Measurements from ENCODE around the gene DESI2. TPM values are rescaled to one million over a fixed set of nuclear protein-coding genes. Genes with fewer than 3 reads are reported as not detected.

The DESI2 gene
- total and polyA plus RNA-seq, 7 donors = 15.0 to 37.3 (median 34.2) TPM

- WGBS, 2 donors = 93% methylated on average over 15 of the region's 15 CpGs
- H3K4me3 ChIP-seq = no peak overlapping the region
- no peaks in the 10 kb centered on the region for H3K9me3 ChIP-seq
- intact Hi-C loops (cut with DNase I) = no loop called here
- no peaks in the 10 kb centered on the region for H3K27me3 ChIP-seq
- no peak for TF ChIP-seq EP300 (IDR thresholded peaks at IDR 0.05)
- no peak for TF ChIP-seq POLR2AphosphoS5 (IDR thresholded peaks at IDR 0.05)
- TF ChIP-seq POLR2A (IDR thresholded peaks at IDR 0.05) = no peak
- no peak for TF ChIP-seq CTCF (IDR thresholded peaks at IDR 0.05)
- H3K4me1 ChIP-seq = no peaks in the 10 kb centered on the region
- no peak overlapping the region for H3K27ac ChIP-seq
- DNase-seq = no peak
- no peaks in the 10 kb centered on the region for H3K36me3 ChIP-seq
Observed at GRCh38 chr1:244757091-244757939, 104.4 kb downstream of the DESI2 start.

Small RNA genes lying within 50 kb of the gene (small RNA-seq; reads per million reads assigned to genes)
- gene AL451007.1 = 0 reads per million in 3 donors

Other genes with a start within 250 kb of the DESI2 start
- gene ADSS2, start 201.2 kb upstream of the DESI2 start, total RNA-seq = 10 to 100 TPM; 23.8 to 42.0 (median 31.7) TPM
- 10 to 100 TPM; 27.3 to 38.4 (median 30.0) TPM for gene ADSS2, start 201.2 kb upstream of the DESI2 start, polyA plus RNA-seq
- 1 to 10 TPM; 1.1 to 2.0 (median 1.5) TPM for gene CATSPERE, start 191.9 kb upstream of the DESI2 start, total RNA-seq
- gene CATSPERE, start 191.9 kb upstream of the DESI2 start, polyA plus RNA-seq = under 1 TPM in 1 of 3 donors, not detected in 2; 0.31 TPM
- 100 to 1,000 TPM in 1 of 4 donors, 10 to 100 TPM in 3; 59.7 to 132 (median 79.9) TPM for gene COX20, start 182.5 kb downstream of the DESI2 start, total RNA-seq
- gene COX20, start 182.5 kb downstream of the DESI2 start, polyA plus RNA-seq = 10 to 100 TPM; 35.2 to 62.4 (median 53.5) TPM
- gene HNRNPU, start 211.4 kb downstream of the DESI2 start, total RNA-seq = 100 to 1,000 TPM; 264 to 339 (median 282) TPM
- 100 to 1,000 TPM in 1 of 3 donors, 10 to 100 TPM in 2; 71.0 to 201 (median 82.3) TPM for gene HNRNPU, start 211.4 kb downstream of the DESI2 start, polyA plus RNA-seq

All from sigmoid colon (tissue), 7 donors.